A549 (cell line): ENCODE measurements around the gene SERPINB2. TPM values are rescaled to one million over a fixed set of nuclear protein-coding genes. Genes with fewer than 3 reads are reported as not detected.

Source experiments
- ATAC-seq, 2 experiments: fragments of 200-7000 bp in 1 of 2; fragments of >200 bp in 1 of 2; cut with Nextera tagmentation in 1 of 2; cut with Tn5 transposase in 1 of 2; 3 replicates each; pipeline versions ENCODE4 v1.8.0 to v1.9.1; 2018 to 2020; ENCODE audit warnings: mild to moderate bottlenecking in 1 of 2, moderate library complexity in 1 of 2
- CTCF ChIA-PET: fragments of 300-600 bp; sonication (Branson Sonifier 250); formaldehyde crosslinking; extraction: SDS; loops from one replicate; lab custom pipeline; 2021; ENCODE audit warnings: antibody characterized with exemption, inconsistent platforms; lab: Yijun Ruan, JAX
- POLR2A ChIA-PET: fragments of 350-600 bp; formaldehyde crosslinking; extraction: SDS; loops from one replicate; lab custom pipeline; 2021; ENCODE audit warnings: antibody characterized with exemption, inconsistent platforms; lab: Yijun Ruan, JAX
- DNase-seq, 2 experiments: peaks; one replicate each; pipeline versions ENCODE4 v3.0.0 to v3.0.0-alpha.2; 2011 to 2016; ENCODE audit warnings: low read depth in 1 of 2, low spot score in 1 of 2
- FAIRE-seq: peaks from 2 replicates; lab custom pipeline; 2011; peaks lifted over from hg19 to GRCh38; lab: Jason Lieb, UNC
- H3K27ac ChIP-seq, 2 experiments: fragments of >200 bp; sonication (Bioruptor Twin); formaldehyde crosslinking; 3 replicates each; pipeline ENCODE4 v1.5.1; 2016 to 2017
- H3K4me1 ChIP-seq: fragments of >200 bp; sonication (Bioruptor Twin); formaldehyde crosslinking; 3 replicates; pipeline ENCODE4 v1.6.1; 2016
- H3K4me2 ChIP-seq: fragments of >200 bp; sonication (Bioruptor Twin); formaldehyde crosslinking; 3 replicates; pipeline ENCODE4 v1.6.1; 2016
- H3K4me3 ChIP-seq: fragments of >200 bp; sonication (Bioruptor Twin); formaldehyde crosslinking; 3 replicates; pipeline ENCODE4 v1.5.1; 2016
- H3K9me3 ChIP-seq: fragments of >200 bp; sonication (Bioruptor Twin); formaldehyde crosslinking; 3 replicates; pipeline ENCODE4 v1.6.1; 2016
- CBX2 ChIP-seq: fragments of 200-600 bp; sonication (generic); IDR thresholded peaks from 2 replicates; pipeline ENCODE4 v1.6.1; 2016; ENCODE audit warnings: low read depth, mild to moderate bottlenecking, borderline replicate concordance
- CHD2 ChIP-seq: fragments of 150-350 bp; IDR thresholded peaks from 2 replicates; pipeline ENCODE4 v1.6.1; 2014; ENCODE audit warnings: low read length; ENCODE audit not compliant: partially characterized antibody
- CHD4 ChIP-seq: fragments of 200-600 bp; sonication (generic); IDR thresholded peaks from 2 replicates; pipeline ENCODE4 v1.6.1; 2016; ENCODE audit warnings: antibody characterized with exemption, mild to moderate bottlenecking, borderline replicate concordance
- EHF ChIP-seq: fragments of 250-450 bp; sonication (Bioruptor Pico); IDR thresholded peaks from 2 replicates; pipeline ENCODE4 v1.5.0; 2020; ENCODE audit warnings: mild to moderate bottlenecking
- FOSB ChIP-seq: fragments of 250-450 bp; sonication (Bioruptor Pico); IDR thresholded peaks from 2 replicates; pipeline ENCODE4 v1.5.0; 2020; ENCODE audit warnings: mild to moderate bottlenecking, moderate library complexity
- GATA3 ChIP-seq: IDR thresholded peaks from 2 replicates; pipeline ENCODE4 v1.6.1; 2012; ENCODE audit warnings: borderline replicate concordance
- HMGXB4 ChIP-seq: fragments of 250-450 bp; sonication (Bioruptor Pico); IDR thresholded peaks from 2 replicates; pipeline ENCODE4 v1.5.0; 2021; ENCODE audit warnings: mild to moderate bottlenecking, moderate library complexity, borderline replicate concordance
- HOXB13 ChIP-seq: fragments of 250-450 bp; sonication (Bioruptor Pico); IDR thresholded peaks from 2 replicates; pipeline ENCODE4 v1.5.0; 2020; ENCODE audit warnings: low read depth, mild to moderate bottlenecking, moderate library complexity
- HOXB5 ChIP-seq: fragments of 250-450 bp; sonication (Bioruptor Pico); IDR thresholded peaks from 2 replicates; pipeline ENCODE4 v1.5.0; 2020; ENCODE audit warnings: mild to moderate bottlenecking, moderate library complexity
- KDM1A ChIP-seq: fragments of 200-600 bp; sonication (generic); IDR thresholded peaks from 2 replicates; pipeline ENCODE4 v1.6.1; 2016; ENCODE audit warnings: low read depth, mild to moderate bottlenecking
- KDM5A ChIP-seq: fragments of 200-600 bp; sonication (generic); IDR thresholded peaks from 2 replicates; pipeline ENCODE4 v1.6.1; 2016; ENCODE audit warnings: antibody characterized with exemption, mild to moderate bottlenecking
- MAFK ChIP-seq: fragments of 450-650 bp; IDR thresholded peaks from 2 replicates; pipeline ENCODE4 v1.6.1; 2014; ENCODE audit not compliant: partially characterized antibody
- MAZ ChIP-seq: fragments of 150-350 bp; IDR thresholded peaks from 2 replicates; pipeline ENCODE4 v1.6.1; 2014; ENCODE audit warnings: antibody characterized with exemption, low read depth, low read length, borderline replicate concordance
- MYC ChIP-seq: IDR thresholded peaks from 2 replicates; pipeline ENCODE4 v1.6.1; 2012; ENCODE audit warnings: mild to moderate bottlenecking, inconsistent platforms, low read length, improper control_type of control experiment, borderline replicate concordance
- PBX3 ChIP-seq: IDR thresholded peaks from 2 replicates; pipeline ENCODE4 v1.6.1; 2012
- REST ChIP-seq: fragments of 200-600 bp; sonication (generic); IDR thresholded peaks from 2 replicates; pipeline ENCODE4 v1.6.1; 2016; ENCODE audit warnings: antibody characterized with exemption, mild to moderate bottlenecking, moderate library complexity
- RFX5 ChIP-seq: fragments of 450-650 bp; IDR thresholded peaks from 2 replicates; pipeline ENCODE4 v1.7.1; 2014; ENCODE audit warnings: antibody characterized with exemption, mild to moderate bottlenecking, moderate library complexity
- RNF2 ChIP-seq: fragments of 200-600 bp; sonication (generic); IDR thresholded peaks from 2 replicates; pipeline ENCODE4 v1.6.1; 2016; ENCODE audit warnings: low read depth, mild to moderate bottlenecking, antibody characterized with exemption, moderate library complexity, borderline replicate concordance
- SMC3 ChIP-seq: fragments of >200 bp; sonication (Bioruptor Twin); formaldehyde crosslinking; IDR thresholded peaks from 3 replicates; pipeline ENCODE4 v1.6.1; 2018; ENCODE audit warnings: inconsistent platforms
- ZC3H11A ChIP-seq: fragments of 450-650 bp; IDR thresholded peaks from 2 replicates; pipeline ENCODE4 v1.6.1; 2014; ENCODE audit warnings: antibody characterized with exemption, mild to moderate bottlenecking
- ZSCAN20 ChIP-seq: fragments of 250-450 bp; sonication (Bioruptor Pico); IDR thresholded peaks from 2 replicates; pipeline ENCODE4 v1.8.0; 2022; ENCODE audit warnings: mild to moderate bottlenecking, moderate library complexity
- WGBS: methylation state at CpG from one replicate; pipeline ENCODE4 v1.1.6; 2017; ENCODE audit errors: missing lambda C conversion rate; 5-methylcytosine and 5-hydroxymethylcytosine counted together
- polyA minus RNA-seq: library from RNA; depleted of rRNA, polyadenylated mRNA; stranded (reverse); fragments of >200 nt; gene quantifications from 2 replicates; pipeline ENCODE4 v1.2.3, GENCODE V29; 2011; rRNA and poly(A)+ RNA removed
- polyA plus RNA-seq, 4 experiments: library from polyadenylated mRNA; depleted of rRNA in 3 of 4; stranded (reverse); fragments of >200 nt; fragmentation: RNase III in 1 of 4; extraction: RNeasy Plus Mini Kit Qiagen cat#74134 plus additional on column Dnase treatment in 1 of 4; gene quantifications; 2 replicates in 3 of 4; 3 replicates in 1 of 4; pipeline ENCODE4 v1.2.3, GENCODE V29; 2011 to 2017

SERPINB2 gene
- polyA plus RNA-seq (2011; rRNA removed), result 0.12 TPM in 1 of 2 replicates, not detected in the other
- polyA plus RNA-seq (2012; cell fraction: cytosol; rRNA removed), result not detected in 2 replicates
- not detected in 2 replicates for polyA plus RNA-seq (2012; cell fraction: nucleus; rRNA removed)
- not detected in 3 replicates for polyA plus RNA-seq (2017; fragmentation: RNase III; extraction: RNeasy Plus Mini Kit Qiagen cat#74134 plus additional on column Dnase treatment)
- not detected in 2 replicates for polyA minus RNA-seq

GRCh38 chr18:63887424-63887823 lies at the start of gene SERPINB2:
Gene SERPINB2 (plus strand): TSS chr18:63887705. CDS start chr18:63891445, 3,740 bp downstream.
- ChIA-PET CTCF (interaction anchor here (1.5 kb wide), 1 partner anchor 76 kb away, joined by 3 read pairs; no protein-coding TSS in a partner anchor), POLR2A (no interaction called here)
- FAIRE-seq (no peak), DNase-seq (no peak), ATAC-seq (no peak)
- WGBS, result 78% methylated on average over 1 of the region's 1 CpG
- Histone ChIP-seq H3K9me3 (no peaks in the 10 kb centered on the region), H3K4me1 (no peaks in the 10 kb centered on the region), H3K27ac (no peak within 1 kb of the TSS), H3K4me3 (no peak within 1 kb of the TSS), H3K4me2 (no peak within 1 kb of the TSS)
- TF ChIP-seq MYC (no peak), CBX2 (no peak), HOXB5 (no peak), REST (no peak)

- H3K4me1 ChIP-seq, result no peaks in the 10 kb centered on the region
- no peak for ATAC-seq
- H3K9me3 ChIP-seq, result no peaks in the 10 kb centered on the region
- no peak overlapping the region for H3K4me3 ChIP-seq
- WGBS, result 47% methylated on average over 7 of the region's 7 CpGs
- no peak overlapping the region for H3K27ac ChIP-seq
- TF ChIP-seq PBX3 (no peak), KDM5A (no peak), ZC3H11A (no peak), RNF2 (no peak), CHD4 (no peak), EHF (CRISPR knock-in tag) (no peak), MAZ (no peak), HMGXB4 (CRISPR knock-in tag) (no peak), SMC3 (no peak), MAFK (no peak), GATA3 (no peak), CHD2 (no peak), RFX5 (no peak), FOSB (CRISPR knock-in tag) (no peak), KDM1A (no peak), HOXB13 (CRISPR knock-in tag) (no peak), ZSCAN20 (no peak)
- DNase-seq, result no peak
- ChIA-PET POLR2A (no interaction called here), CTCF (interaction anchor here (0.7 to 1.5 kb wide), 4 partner anchors 281 to 826 kb away, joined by 3 to 16 read pairs (median 6); no protein-coding TSS in a partner anchor)
- no peak overlapping the region for H3K4me2 ChIP-seq
- FAIRE-seq, result no peak
Observed at GRCh38 chr18:63843008-63843407, 44.5 kb upstream of the SERPINB2 start.
